Measurements from ENCODE around the gene PRKN. TPM values are rescaled to one million over a fixed set of nuclear protein-coding genes. Genes with fewer than 3 reads are reported as not detected.

PRKN gene
- total and polyA plus RNA-seq, 2 experiments from 2014 or later: 1.2 to 2.3 TPM

GRCh38 chr6:162154001-162154400 lies 573.6 kb downstream of the PRKN start:
- TF ChIP-seq EZH2phosphoT487 (IDR thresholded peaks at IDR 0.05; ENCODE audit: insufficient read depth, low read depth) (no peak), EZH2 (IDR thresholded peaks at IDR 0.05; ENCODE audit: insufficient read depth, poor library complexity, severe bottlenecking) (no peak)
- Histone ChIP-seq H3K27me3 (replicated peaks; ENCODE audit: insufficient read depth) (no peaks in the 10 kb centered on the region), H3K4me3 (no peak overlapping the region), H3F3A (ENCODE audit: insufficient read depth) (no peaks in the 10 kb centered on the region), H3K9ac (no peak overlapping the region), H3K27ac (no peak overlapping the region), H3K4me2 (ENCODE audit: unreplicated experiment) (no peak overlapping the region), H3K79me2 (ENCODE audit: insufficient read depth) (no peaks in the 10 kb centered on the region), H4K20me1 (ENCODE audit: insufficient read depth) (no peaks in the 10 kb centered on the region), H3K9me2 (ENCODE audit: insufficient read depth) (no peaks in the 10 kb centered on the region), H2AFZ (no peak overlapping the region), H3K36me3 (ENCODE audit: low read depth) (no peaks in the 10 kb centered on the region), H3K9me3 (ENCODE audit: low read depth) (no peaks in the 10 kb centered on the region), H3K4me1 (ENCODE audit: insufficient read depth) (no peaks in the 10 kb centered on the region)
- in situ Hi-C loops (cut with MboI): no loop called here
- no peak for DNase-seq
- WGBS, 2 experiments (ENCODE audit: low coverage in 1 of 2, low lambda C conversion rate in 2 of 2, missing lambda C conversion rate in 2 of 2): 79 to 80% methylated on average over 4 of the region's 4 CpGs

- Histone ChIP-seq H3K27ac (no peak overlapping the region), H3K36me3 (ENCODE audit: low read depth) (no peaks in the 10 kb centered on the region), H3K4me1 (ENCODE audit: insufficient read depth) (no peaks in the 10 kb centered on the region), H3K9me2 (ENCODE audit: insufficient read depth) (no peaks in the 10 kb centered on the region), H3F3A (ENCODE audit: insufficient read depth) (no peaks in the 10 kb centered on the region), H3K79me2 (ENCODE audit: insufficient read depth) (no peaks in the 10 kb centered on the region), H3K4me3 (no peak overlapping the region), H2AFZ (no peak overlapping the region), H3K4me2 (ENCODE audit: unreplicated experiment) (no peak overlapping the region), H4K20me1 (ENCODE audit: insufficient read depth) (no peaks in the 10 kb centered on the region), H3K9ac (no peak overlapping the region), H3K9me3 (ENCODE audit: low read depth) (no peaks in the 10 kb centered on the region), H3K27me3 (replicated peaks; ENCODE audit: insufficient read depth) (no peaks in the 10 kb centered on the region)
- in situ Hi-C loops (cut with MboI): no loop called here
- DNase-seq: no peak
- WGBS, 2 experiments (ENCODE audit: low coverage in 1 of 2, low lambda C conversion rate in 2 of 2, missing lambda C conversion rate in 2 of 2): 85 to 86% methylated on average over 7 of the region's 7 CpGs
- TF ChIP-seq EZH2 (IDR thresholded peaks at IDR 0.05; ENCODE audit: insufficient read depth, poor library complexity, severe bottlenecking) (no peak), EZH2phosphoT487 (IDR thresholded peaks at IDR 0.05; ENCODE audit: insufficient read depth, low read depth) (no peak)
These were observed 574.4 kb downstream of the PRKN start for GRCh38 chr6:162153120-162153519.

- H3K4me2 ChIP-seq (ENCODE audit: unreplicated experiment): peak overlapping the region; percentile 13
- TF ChIP-seq EZH2phosphoT487 (IDR thresholded peaks at IDR 0.05; ENCODE audit: insufficient read depth, low read depth) (no peak), EZH2 (IDR thresholded peaks at IDR 0.05; ENCODE audit: insufficient read depth, poor library complexity, severe bottlenecking) (no peak)
- H3K4me3 ChIP-seq: no peak overlapping the region
- no peak overlapping the region for H3K27ac ChIP-seq
- in situ Hi-C loops (cut with MboI): no loop called here
- H4K20me1 ChIP-seq (ENCODE audit: insufficient read depth): no peaks in the 10 kb centered on the region
- H3K9me2 ChIP-seq (ENCODE audit: insufficient read depth): no peaks in the 10 kb centered on the region
- no peaks in the 10 kb centered on the region for H3K79me2 ChIP-seq (ENCODE audit: insufficient read depth)
- H3K36me3 ChIP-seq (ENCODE audit: low read depth): no peaks in the 10 kb centered on the region
- WGBS, 2 experiments (ENCODE audit: low coverage in 1 of 2, low lambda C conversion rate in 2 of 2, missing lambda C conversion rate in 2 of 2): 52 to 56% methylated on average over 6 of the region's 6 CpGs
- peak; percentile 44 for DNase-seq
- H3K9me3 ChIP-seq (ENCODE audit: low read depth): no peaks in the 10 kb centered on the region
- no peaks in the 10 kb centered on the region for H3K4me1 ChIP-seq (ENCODE audit: insufficient read depth)
- H3K27me3 ChIP-seq (replicated peaks; ENCODE audit: insufficient read depth): no peaks in the 10 kb centered on the region
- H3K9ac ChIP-seq: no peak overlapping the region
- H2AFZ ChIP-seq: no peak overlapping the region
- H3F3A ChIP-seq (ENCODE audit: insufficient read depth): no peaks in the 10 kb centered on the region
These were observed 576.4 kb downstream of the PRKN start for GRCh38 chr6:162151021-162151665.

- no peaks in the 10 kb centered on the region for H3K9me2 ChIP-seq (ENCODE audit: insufficient read depth)
- no peaks in the 10 kb centered on the region for H3K4me1 ChIP-seq (ENCODE audit: insufficient read depth)
- H3K27me3 ChIP-seq (replicated peaks; ENCODE audit: insufficient read depth): no peaks in the 10 kb centered on the region
- H3F3A ChIP-seq (ENCODE audit: insufficient read depth): no peaks in the 10 kb centered on the region
- DNase-seq: no peak
- no peaks in the 10 kb centered on the region for H3K9me3 ChIP-seq (ENCODE audit: low read depth)
- H2AFZ ChIP-seq: no peak overlapping the region
- WGBS, 2 experiments (ENCODE audit: low coverage in 1 of 2, low lambda C conversion rate in 2 of 2, missing lambda C conversion rate in 2 of 2): 69 to 72% methylated on average over 7 of the region's 7 CpGs
- no peak overlapping the region for H3K9ac ChIP-seq
- H3K27ac ChIP-seq: no peak overlapping the region
- H3K4me2 ChIP-seq (ENCODE audit: unreplicated experiment): no peak overlapping the region
- TF ChIP-seq EZH2phosphoT487 (IDR thresholded peaks at IDR 0.05; ENCODE audit: insufficient read depth, low read depth): no peak
- no peak for TF ChIP-seq EZH2 (IDR thresholded peaks at IDR 0.05; ENCODE audit: insufficient read depth, poor library complexity, severe bottlenecking)
- H3K4me3 ChIP-seq: no peak overlapping the region
- H3K79me2 ChIP-seq (ENCODE audit: insufficient read depth): no peaks in the 10 kb centered on the region
- in situ Hi-C loops (cut with MboI): no loop called here
- H3K36me3 ChIP-seq (ENCODE audit: low read depth): no peaks in the 10 kb centered on the region
- no peaks in the 10 kb centered on the region for H4K20me1 ChIP-seq (ENCODE audit: insufficient read depth)
These were observed 577.3 kb downstream of the PRKN start for GRCh38 chr6:162150295-162150694.
